OCI-LY7 (cell line): Measurements from ENCODE around the gene LDHB. TPM values are rescaled to one million over a fixed set of nuclear protein-coding genes. Genes with fewer than 3 reads are reported as not detected.

Source experiments
- BruUV-seq: library from RNA; stranded (reverse); fragments of 400-500 nt; replicated peaks from 2 replicates; lab custom pipeline; 2021; lab: Mats Ljungman, UMichigan
- CTCF ChIA-PET: fragments of 300-600 bp; sonication (Branson Sonifier 250); formaldehyde crosslinking; loops from one replicate; lab custom pipeline; 2022; ENCODE audit warnings: antibody characterized with exemption; ENCODE audit not compliant: unreplicated experiment; lab: Charles Lee
- POLR2A ChIA-PET: fragments of 300-600 bp; sonication (Branson Sonifier 250); formaldehyde crosslinking; loops from one replicate; lab custom pipeline; 2022; ENCODE audit warnings: antibody characterized with exemption; lab: Charles Lee
- DNase-seq: peaks from one replicate; pipeline ENCODE4 v3.0.0-alpha.2; 2015; ENCODE audit warnings: low spot score
- H2AFZ ChIP-seq: fragments of 200-600 bp; sonication (generic), shearing (Covaris generic); 2 replicates; pipeline ENCODE4 v1.6.1; 2014; ENCODE audit warnings: mild to moderate bottlenecking, antibody characterized with exemption, low read length, moderate library complexity
- H3K27ac ChIP-seq: fragments of 200-600 bp; sonication (generic); 2 replicates; pipeline ENCODE4 v1.5.1; 2014; ENCODE audit warnings: mixed run types, low read depth, mild to moderate bottlenecking, moderate library complexity, low read length, inconsistent platforms; ENCODE audit not compliant: poor library complexity, severe bottlenecking
- H3K36me3 ChIP-seq: fragments of 200-600 bp; sonication (generic); 2 replicates; pipeline ENCODE4 v1.6.1; 2014; ENCODE audit warnings: mild to moderate bottlenecking, antibody characterized with exemption, low read length, moderate library complexity, mixed read lengths; ENCODE audit not compliant: insufficient read depth
- H3K4me1 ChIP-seq: fragments of 200-600 bp; sonication (generic); 2 replicates; pipeline ENCODE4 v1.5.1; 2014; ENCODE audit warnings: mild to moderate bottlenecking, low read length; ENCODE audit not compliant: insufficient read depth, poor library complexity, severe bottlenecking
- H3K4me2 ChIP-seq: fragments of 200-600 bp; sonication (generic); 2 replicates; pipeline ENCODE4 v1.6.1; 2014; ENCODE audit warnings: mild to moderate bottlenecking, low read length
- H3K4me3 ChIP-seq: fragments of 200-600 bp; sonication (generic); 2 replicates; pipeline ENCODE4 v1.5.1; 2014; ENCODE audit warnings: mild to moderate bottlenecking, low read depth, low read length; ENCODE audit not compliant: poor library complexity, severe bottlenecking
- H3K79me2 ChIP-seq: fragments of 200-600 bp; sonication (generic); 2 replicates; pipeline ENCODE4 v1.6.1; 2016; ENCODE audit warnings: low read depth, mild to moderate bottlenecking, low read length, moderate library complexity, mixed read lengths; ENCODE audit not compliant: insufficient read depth
- H3K9me2 ChIP-seq: fragments of 200-600 bp; sonication (generic); 2 replicates; pipeline ENCODE4 v1.6.1; 2016; ENCODE audit warnings: mild to moderate bottlenecking, low read length, mixed read lengths; ENCODE audit not compliant: insufficient read depth
- H3K9me3 ChIP-seq: fragments of 200-600 bp; sonication (generic); 2 replicates; pipeline ENCODE4 v1.6.1; 2014; ENCODE audit warnings: mild to moderate bottlenecking, mixed run types, low read length, mixed read lengths
- H4K20me1 ChIP-seq: fragments of 200-600 bp; sonication (generic); 2 replicates; pipeline ENCODE4 v1.6.1; 2014; ENCODE audit warnings: mild to moderate bottlenecking, antibody characterized with exemption, low read length, moderate library complexity, mixed read lengths; ENCODE audit not compliant: insufficient read depth
- CTCF ChIP-seq: fragments of 200-600 bp; sonication (generic); conservative IDR thresholded peaks from 2 replicates; pipeline ENCODE4 v1.5.1; 2014; ENCODE audit warnings: mild to moderate bottlenecking, antibody characterized with exemption, low read length, moderate library complexity, mixed read lengths
- EZH2phosphoT487 ChIP-seq: fragments of 200-600 bp; sonication (generic); IDR thresholded peaks from 2 replicates; pipeline ENCODE4 v1.6.1; 2018; ENCODE audit warnings: low read depth, borderline replicate concordance, mild to moderate bottlenecking, mixed run types, antibody characterized with exemption, low read length, moderate library complexity, mixed read lengths
- intact Hi-C: fragments of 100-400 bp; cut with micrococcal nuclease; formaldehyde crosslinking; loops from one replicate; pipeline ENCODE4 v1.10.0; 2022; ENCODE audit not compliant: unreplicated experiment
- total RNA-seq, 2 experiments: library from RNA; depleted of rRNA in 1 of 2; stranded (reverse); fragments of >200 nt in 1 of 2; shearing (Covaris generic) in 1 of 2; gene quantifications; 2 replicates each; pipeline ENCODE4 v1.2.3, GENCODE V29; 2014 to 2022

Gene LDHB
- total RNA-seq, 2 experiments from 2014 or later, result 551 to 999 TPM

DNA sequence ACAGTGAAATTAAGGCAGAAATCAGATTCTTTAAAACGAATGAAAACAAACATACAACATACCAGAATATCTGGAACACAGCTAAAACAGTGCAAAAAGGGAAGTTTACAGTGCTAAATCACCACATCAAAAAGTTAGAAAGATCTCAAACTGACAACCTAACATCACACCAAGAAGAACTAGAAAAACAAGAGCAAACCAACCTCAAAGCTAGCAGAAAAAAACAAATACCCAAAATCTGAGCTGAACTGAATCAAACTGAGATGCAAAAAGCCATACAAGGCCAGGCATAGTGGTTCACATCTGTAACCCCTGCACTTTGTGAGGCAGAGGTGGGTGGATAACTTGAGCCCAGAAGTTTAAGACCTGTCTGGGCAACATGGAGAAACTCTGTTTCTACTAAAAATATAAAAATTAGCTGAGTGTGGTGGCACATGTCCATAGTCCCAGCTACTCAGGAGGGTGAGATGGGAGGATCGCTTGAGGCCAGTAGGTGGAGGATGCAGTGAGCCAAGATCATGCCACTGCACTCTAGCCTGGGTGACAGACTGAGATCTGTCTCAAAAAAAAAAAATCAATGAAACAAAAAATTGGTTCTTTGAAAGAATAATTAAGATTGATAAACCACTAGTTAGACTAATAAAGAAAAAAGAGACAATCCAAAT is 33.2 kb upstream of the LDHB start:
- POLR2A ChIA-PET, result no interaction called here
- Histone ChIP-seq H3K79me2 (no peaks in the 10 kb centered on the region), H3K27ac (no peak overlapping the region), H3K4me1 (no peaks in the 10 kb centered on the region), H3K36me3 (no peaks in the 10 kb centered on the region), H3K9me2 (no peaks in the 10 kb centered on the region), H3K4me3 (no peak overlapping the region), H3K9me3 (no peaks in the 10 kb centered on the region), H4K20me1 (no peaks in the 10 kb centered on the region), H2AFZ (no peak overlapping the region), H3K4me2 (no peak overlapping the region)
- DNase-seq, result no peak
- intact Hi-C loops, result no loop called here
- BruUV-seq, result no TSS peak
- CTCF ChIA-PET, result no interaction called here
- TF ChIP-seq EZH2phosphoT487 (no peak), CTCF (no peak)

- Histone ChIP-seq H3K27ac (no peak overlapping the region), H3K4me3 (no peak overlapping the region), H4K20me1 (no peaks in the 10 kb centered on the region), H3K36me3 (no peaks in the 10 kb centered on the region), H3K4me1 (no peaks in the 10 kb centered on the region), H3K79me2 (no peaks in the 10 kb centered on the region), H3K9me2 (no peaks in the 10 kb centered on the region), H3K9me3 (no peaks in the 10 kb centered on the region), H2AFZ (no peak overlapping the region), H3K4me2 (no peak overlapping the region)
- intact Hi-C loops, result loop anchor here (10.0 kb wide), 1 partner anchor 438 kb away; no protein-coding TSS in a partner anchor
- no TSS peak for BruUV-seq
- no peak for DNase-seq
- POLR2A ChIA-PET, result no interaction called here
- CTCF ChIA-PET, result no interaction called here
- no peak for TF ChIP-seq EZH2phosphoT487
- TF ChIP-seq CTCF, result no peak
Observed at GRCh38 chr12:21683115-21683514, 25.5 kb upstream of the LDHB start.

DNA sequence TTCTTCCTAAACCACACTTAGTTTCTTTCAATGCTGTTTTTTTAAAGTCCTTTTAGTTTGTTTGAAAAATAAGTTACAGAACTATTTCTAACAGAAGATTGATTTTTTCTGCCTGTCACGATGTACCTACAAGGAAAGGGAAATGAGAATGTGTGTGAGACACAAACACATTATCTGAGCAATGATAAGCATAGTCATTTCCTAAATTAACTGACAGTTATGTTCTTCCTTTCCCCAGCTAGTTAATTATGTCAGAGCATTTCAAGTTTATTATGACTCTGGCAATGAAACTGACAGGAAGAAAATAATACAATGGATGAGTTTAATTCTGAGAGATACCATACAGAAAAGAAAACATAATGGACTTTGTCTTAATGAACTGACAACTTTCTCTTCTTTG is 21.3 kb upstream of the LDHB start:
- ChIA-PET POLR2A (interaction anchor here (0.6 kb wide), 1 partner anchor 59 kb away, joined by 3 read pairs; no protein-coding TSS in a partner anchor), CTCF (no interaction called here)
- BruUV-seq, result no TSS peak
- H4K20me1 ChIP-seq, result no peaks in the 10 kb centered on the region
- TF ChIP-seq CTCF, result no peak
- TF ChIP-seq EZH2phosphoT487, result no peak
- DNase-seq, result no peak
- H3K36me3 ChIP-seq, result no peaks in the 10 kb centered on the region
- H3K27ac ChIP-seq, result no peak overlapping the region
- H3K4me2 ChIP-seq, result no peak overlapping the region
- no peaks in the 10 kb centered on the region for H3K9me2 ChIP-seq
- H3K9me3 ChIP-seq, result no peaks in the 10 kb centered on the region
- no peak overlapping the region for H3K4me3 ChIP-seq
- intact Hi-C loops, result loop anchor here (1.0 kb wide), 1 partner anchor 366 kb away; no protein-coding TSS in a partner anchor
- H2AFZ ChIP-seq, result no peak overlapping the region
- H3K4me1 ChIP-seq, result no peaks in the 10 kb centered on the region
- no peaks in the 10 kb centered on the region for H3K79me2 ChIP-seq
